KMS-11 (cell line): ENCODE measurements around the gene ATM.

ENCODE experiments used
- H2AFZ ChIP-seq: fragments of 200-600 bp; sonication (generic); 2 replicates; pipeline ENCODE4 v1.6.1; 2016; ENCODE audit warnings: antibody characterized with exemption, mixed run types, low read depth
- H3K27ac ChIP-seq: fragments of 200-600 bp; sonication (generic); 2 replicates; pipeline ENCODE4 v1.6.1; 2016; ENCODE audit warnings: mild to moderate bottlenecking, mixed run types
- H3K27me3 ChIP-seq: fragments of 200-600 bp; sonication (generic); 2 replicates; pipeline ENCODE4 v1.6.1; 2017; ENCODE audit warnings: mild to moderate bottlenecking, low read depth, mixed run types, moderate library complexity; ENCODE audit not compliant: insufficient read depth
- H3K36me3 ChIP-seq: fragments of 200-600 bp; sonication (generic); 2 replicates; pipeline ENCODE4 v1.6.1; 2017; ENCODE audit warnings: mild to moderate bottlenecking, mixed run types; ENCODE audit not compliant: insufficient read depth
- H3K4me1 ChIP-seq: fragments of 200-600 bp; sonication (generic); 2 replicates; pipeline ENCODE4 v1.6.1; 2016; ENCODE audit warnings: mild to moderate bottlenecking, low read depth, mixed run types; ENCODE audit not compliant: poor library complexity, severe bottlenecking
- H3K4me2 ChIP-seq: fragments of 200-600 bp; sonication (generic); 2 replicates; pipeline ENCODE4 v1.7.0; 2016; ENCODE audit warnings: mild to moderate bottlenecking, mixed run types
- H3K4me3 ChIP-seq: fragments of 200-600 bp; sonication (generic); IDR thresholded peaks from 2 replicates; pipeline ENCODE4 v1.6.1; 2017; ENCODE audit warnings: low read depth, low read length, mixed read lengths; ENCODE audit not compliant: insufficient read depth
- H3K79me2 ChIP-seq: fragments of 200-600 bp; sonication (generic); 2 replicates; pipeline ENCODE4 v1.6.1; 2016; ENCODE audit warnings: low read depth, mixed run types; ENCODE audit not compliant: insufficient read depth
- H3K9ac ChIP-seq: fragments of 200-600 bp; sonication (generic); 2 replicates; pipeline ENCODE4 v1.6.1; 2016; ENCODE audit warnings: mild to moderate bottlenecking, mixed run types
- H4K20me1 ChIP-seq: fragments of 200-600 bp; sonication (generic); 2 replicates; pipeline ENCODE4 v1.6.1; 2016; ENCODE audit warnings: mild to moderate bottlenecking, mixed run types; ENCODE audit not compliant: insufficient read depth
- CTCF ChIP-seq: fragments of 200-600 bp; sonication (generic); conservative IDR thresholded peaks from 2 replicates; pipeline ENCODE4 v1.6.1; 2017; ENCODE audit warnings: low read depth, mild to moderate bottlenecking, antibody characterized with exemption, low read length, moderate library complexity, mixed read lengths

ATM gene

GRCh38 chr11:108341654-108342053 lies 118.8 kb downstream of the ATM start:
- H3K9ac ChIP-seq = no peak overlapping the region
- no peaks in the 10 kb centered on the region for H3K36me3 ChIP-seq
- H3K4me1 ChIP-seq = no peaks in the 10 kb centered on the region
- no peaks in the 10 kb centered on the region for H4K20me1 ChIP-seq
- no peak for TF ChIP-seq CTCF
- H3K4me2 ChIP-seq = no peak overlapping the region
- no peaks in the 10 kb centered on the region for H3K79me2 ChIP-seq
- H3K4me3 ChIP-seq = no peak overlapping the region
- no peak overlapping the region for H3K27ac ChIP-seq
- H2AFZ ChIP-seq = no peak overlapping the region
- H3K27me3 ChIP-seq = no peaks in the 10 kb centered on the region

- H4K20me1 ChIP-seq = no peaks in the 10 kb centered on the region
- no peak overlapping the region for H3K4me3 ChIP-seq
- no peak overlapping the region for H2AFZ ChIP-seq
- TF ChIP-seq CTCF = no peak
- H3K4me2 ChIP-seq = no peak overlapping the region
- no peak overlapping the region for H3K9ac ChIP-seq
- no peaks in the 10 kb centered on the region for H3K79me2 ChIP-seq
- no peaks in the 10 kb centered on the region for H3K36me3 ChIP-seq
- H3K27ac ChIP-seq = no peak overlapping the region
- H3K27me3 ChIP-seq = no peaks in the 10 kb centered on the region
- H3K4me1 ChIP-seq = no peaks in the 10 kb centered on the region
These were observed 120.8 kb downstream of the ATM start for GRCh38 chr11:108343714-108344113.

- Histone ChIP-seq H3K36me3 (no peaks in the 10 kb centered on the region), H3K9ac (no peak overlapping the region), H2AFZ (no peak overlapping the region), H3K27ac (no peak overlapping the region), H4K20me1 (no peaks in the 10 kb centered on the region), H3K4me3 (no peak overlapping the region), H3K4me2 (no peak overlapping the region), H3K79me2 (no peaks in the 10 kb centered on the region), H3K27me3 (no peaks in the 10 kb centered on the region), H3K4me1 (no peaks in the 10 kb centered on the region)
- no peak for TF ChIP-seq CTCF
These were observed 122.9 kb downstream of the ATM start for GRCh38 chr11:108345767-108346166.

- Histone ChIP-seq H3K9ac (no peak overlapping the region), H3K36me3 (no peaks in the 10 kb centered on the region)
- TF ChIP-seq CTCF = no peak
These were observed 123.6 kb downstream of the ATM start for GRCh38 chr11:108346451-108346850.

GRCh38 chr11:108351468-108351867 lies 128.6 kb downstream of the ATM start:
- no peaks in the 10 kb centered on the region for H3K4me1 ChIP-seq
- no peak overlapping the region for H2AFZ ChIP-seq
- no peaks in the 10 kb centered on the region for H3K27me3 ChIP-seq
- no peak overlapping the region for H3K9ac ChIP-seq
- TF ChIP-seq CTCF = no peak
- H3K79me2 ChIP-seq = no peaks in the 10 kb centered on the region
- H3K36me3 ChIP-seq = no peaks in the 10 kb centered on the region
- no peak overlapping the region for H3K27ac ChIP-seq
- H3K4me3 ChIP-seq = no peak overlapping the region
- no peak overlapping the region for H3K4me2 ChIP-seq
- no peaks in the 10 kb centered on the region for H4K20me1 ChIP-seq

More at GRCh38 chr11:108346451-108346850, 123.6 kb downstream of the ATM start:
- Histone ChIP-seq H3K27me3 (no peaks in the 10 kb centered on the region), H3K79me2 (no peaks in the 10 kb centered on the region), H2AFZ (no peak overlapping the region), H3K4me1 (no peaks in the 10 kb centered on the region), H3K27ac (no peak overlapping the region), H3K4me3 (no peak overlapping the region), H4K20me1 (no peaks in the 10 kb centered on the region), H3K4me2 (no peak overlapping the region)
